HCT116 (cell line): ENCODE measurements around the gene PRKAG3. TPM values are rescaled to one million over a fixed set of nuclear protein-coding genes. Genes with fewer than 3 reads are reported as not detected.

ENCODE experiments used
- ATAC-seq: fragments of 200-7000 bp; cut with Tn5 transposase; 2 replicates; pipeline ENCODE4 v1.9.1; 2020; ENCODE audit warnings: mild to moderate bottlenecking, moderate library complexity
- BruUV-seq: library from RNA; stranded (reverse); fragments of 400-500 nt; replicated peaks from 2 replicates; lab custom pipeline; 2021; lab: Mats Ljungman, UMichigan
- CTCF ChIA-PET: fragments of 300-600 bp; sonication (Branson Sonifier 250); formaldehyde crosslinking; loops from one replicate; lab custom pipeline; 2021; ENCODE audit warnings: antibody characterized with exemption; lab: Charles Lee
- POLR2A ChIA-PET: fragments of 300-600, 350-600 bp; sonication (Branson Sonifier 250); formaldehyde crosslinking; loops from one replicate; lab custom pipeline; 2021; ENCODE audit warnings: antibody characterized with exemption; lab: Charles Lee
- RAD21 ChIA-PET, 2 experiments: fragments of 300-600 bp; sonication (Branson Sonifier 250); formaldehyde crosslinking; loops; one replicate each; lab custom pipeline; 2023; ENCODE audit warnings: low total read pairs in 2 of 2; ENCODE audit not compliant: uncharacterized antibody in 2 of 2, unreplicated experiment in 2 of 2, low non-redundant PET in 1 of 2; lab: Charles Lee
- DNase-seq: peaks from one replicate; pipeline ENCODE4 v3.0.0-alpha.2; 2010; ENCODE audit warnings: low read depth, low spot score
- H2AFZ ChIP-seq: fragments of 200-600 bp; shearing (Covaris generic), sonication (generic); 2 replicates; pipeline ENCODE4 v1.6.1; 2017; ENCODE audit warnings: low read depth, mixed run types, mixed read lengths, antibody characterized with exemption, low read length; ENCODE audit not compliant: poor library complexity, severe bottlenecking
- H3K27ac ChIP-seq: 2 replicates; pipeline ENCODE4 v1.5.1; 2012; ENCODE audit warnings: low read depth, low read length
- H3K27me3 ChIP-seq: fragments of 200-600 bp; sonication (generic); 2 replicates; pipeline ENCODE4 v1.6.1; 2016; ENCODE audit warnings: mixed run types, low read length, mixed read lengths; ENCODE audit not compliant: insufficient read depth
- H3K36me3 ChIP-seq, 2 experiments: fragments of 200-500 bp in 1 of 2; fragments of 200-600 bp in 1 of 2; sonication (Bioruptor generic) in 1 of 2; sonication (generic) in 1 of 2; 2 replicates each; pipeline versions ENCODE4 v1.5.1 to v1.6.1; 2014 to 2016; ENCODE audit warnings: low read length in 2 of 2, inconsistent platforms in 1 of 2, mixed read lengths in 1 of 2, mixed run types in 1 of 2; ENCODE audit not compliant: insufficient read depth in 2 of 2, control insufficient read depth in 1 of 2
- H3K4me1 ChIP-seq, 2 experiments: fragments of 200-600 bp in 1 of 2; sonication (generic) in 1 of 2; 2 replicates each; pipeline versions ENCODE4 v1.5.1 to v1.6.1; 2012 to 2017; ENCODE audit warnings: low read length in 2 of 2, inconsistent platforms in 1 of 2, mild to moderate bottlenecking in 1 of 2, mixed read lengths in 1 of 2, mixed run types in 1 of 2, moderate library complexity in 1 of 2; ENCODE audit not compliant: insufficient read depth in 2 of 2, control insufficient read depth in 1 of 2
- H3K4me2 ChIP-seq: fragments of 200-600 bp; sonication (generic); 2 replicates; pipeline ENCODE4 v1.6.1; 2017; ENCODE audit warnings: mixed run types, low read length, mixed read lengths
- H3K4me3 ChIP-seq, 2 experiments: fragments of 200-600 bp in 1 of 2; sonication (generic) in 1 of 2; replicated peaks in 1 of 2; 2 replicates each; pipeline ENCODE4 v1.5.1; 2011 to 2016; ENCODE audit warnings: low read length in 2 of 2, control low read depth in 1 of 2, low read depth in 1 of 2, mild to moderate bottlenecking in 1 of 2, mixed read lengths in 1 of 2, mixed run types in 1 of 2
- H3K79me2 ChIP-seq: fragments of 200-600 bp; sonication (generic); 2 replicates; pipeline ENCODE4 v1.6.1; 2017; ENCODE audit warnings: mild to moderate bottlenecking, mixed run types, low read length, moderate library complexity, mixed read lengths; ENCODE audit not compliant: insufficient read depth
- H3K9ac ChIP-seq: fragments of 200-600 bp; sonication (generic); 2 replicates; pipeline ENCODE4 v1.6.1; 2016; ENCODE audit warnings: low read length, mixed read lengths
- H3K9me2 ChIP-seq: fragments of 200-600 bp; sonication (generic), shearing (Covaris generic); 2 replicates; pipeline ENCODE4 v1.6.1; 2017; ENCODE audit warnings: mixed run types, mild to moderate bottlenecking, moderate library complexity; ENCODE audit not compliant: insufficient read depth
- H3K9me3 ChIP-seq, 2 experiments: fragments of 200-500 bp in 1 of 2; fragments of 200-600 bp in 1 of 2; sonication (Bioruptor generic) in 1 of 2; sonication (generic) in 1 of 2; 2 replicates each; pipeline ENCODE4 v1.6.1; 2014 to 2017; ENCODE audit warnings: low read length in 2 of 2, mixed read lengths in 2 of 2, inconsistent platforms in 1 of 2, low read depth in 1 of 2, mild to moderate bottlenecking in 1 of 2, mixed run types in 1 of 2, moderate library complexity in 1 of 2; ENCODE audit not compliant: control insufficient read depth in 1 of 2, insufficient read depth in 1 of 2
- H4K20me1 ChIP-seq: fragments of 200-600 bp; sonication (generic), shearing (Covaris generic); 2 replicates; pipeline ENCODE4 v1.6.1; 2017; ENCODE audit warnings: mixed run types, mild to moderate bottlenecking, moderate library complexity; ENCODE audit not compliant: insufficient read depth
- CEBPB ChIP-seq: IDR thresholded peaks from 2 replicates; pipeline ENCODE4 v1.6.1; 2012; ENCODE audit warnings: low read depth
- CTCF ChIP-seq, 3 experiments: fragments of 200-600 bp in 1 of 3; sonication (generic) in 1 of 3; IDR thresholded peaks in 2 of 3; conservative IDR thresholded peaks in 1 of 3; 2 replicates each; pipeline ENCODE4 v1.5.1; 2012 to 2017; ENCODE audit warnings: low read depth in 2 of 3, low read length in 2 of 3, antibody characterized with exemption in 1 of 3, borderline replicate concordance in 1 of 3, control low read depth in 1 of 3, mild to moderate bottlenecking in 1 of 3, mixed read lengths in 1 of 3, mixed run types in 1 of 3, moderate library complexity in 1 of 3; ENCODE audit not compliant: insufficient read depth in 1 of 3
- EGR1 ChIP-seq: IDR thresholded peaks from 2 replicates; pipeline ENCODE4 v1.6.1; 2012; ENCODE audit warnings: low read depth
- ELF1 ChIP-seq: IDR thresholded peaks from 2 replicates; pipeline ENCODE4 v1.6.1; 2012; ENCODE audit warnings: low read depth, borderline replicate concordance
- EZH2phosphoT487 ChIP-seq: fragments of 200-600 bp; IDR thresholded peaks from 2 replicates; pipeline ENCODE4 v1.6.1; 2018; ENCODE audit warnings: antibody characterized with exemption, borderline replicate concordance
- JUND ChIP-seq: IDR thresholded peaks from 2 replicates; pipeline ENCODE4 v1.6.1; 2012
- MAX ChIP-seq: IDR thresholded peaks from 2 replicates; pipeline ENCODE4 v1.6.1; 2012
- POLR2A ChIP-seq: IDR thresholded peaks from 2 replicates; pipeline ENCODE4 v1.7.0; 2011; ENCODE audit warnings: borderline replicate concordance; ENCODE audit not compliant: insufficient read depth, insufficient read length; ENCODE audit errors: extremely low read depth
- REST ChIP-seq: IDR thresholded peaks from 2 replicates; pipeline ENCODE4 v1.6.1; 2012; ENCODE audit warnings: low read depth
- SRF ChIP-seq: IDR thresholded peaks from 2 replicates; pipeline ENCODE4 v1.6.1; 2012; ENCODE audit warnings: low read depth
- TCF7L2 ChIP-seq: IDR thresholded peaks from 2 replicates; pipeline ENCODE4 v1.7.0; 2011; ENCODE audit warnings: borderline replicate concordance, inconsistent platforms; ENCODE audit not compliant: insufficient read depth, insufficient read length; ENCODE audit errors: extremely low read depth
- ZNF274 ChIP-seq: fragments of 200-500 bp; sonication (Bioruptor generic); IDR thresholded peaks from 2 replicates; pipeline ENCODE4 v1.6.1; 2014; ENCODE audit warnings: mild to moderate bottlenecking, low read depth, low read length, inconsistent platforms
- intact Hi-C: fragments of 100-400 bp; cut with micrococcal nuclease; formaldehyde crosslinking; loops from 2 replicates; pipeline ENCODE4 v1.10.0; 2022
- total RNA-seq: library from RNA; stranded (reverse); gene quantifications from one replicate; pipeline ENCODE4 v1.2.1, GENCODE V29; 2021; ENCODE audit not compliant: unreplicated experiment

Gene PRKAG3
- total RNA-seq, 1 experiment from 2014 or later, result not detected

GRCh38 chr2:218865999-218866398, 34.4 kb upstream of the PRKAG3 start:
- no peaks in the 10 kb centered on the region for H3K9me2 ChIP-seq
- BruUV-seq, result no TSS peak
- H3K4me2 ChIP-seq, result no peak overlapping the region
- intact Hi-C loops, result no loop called here
- no peaks in the 10 kb centered on the region for H4K20me1 ChIP-seq
- H3K4me3 ChIP-seq, result no peak overlapping the region
- H3K27ac ChIP-seq, result no peak overlapping the region
- CTCF ChIA-PET, result no interaction called here
- H3K79me2 ChIP-seq, result no peaks in the 10 kb centered on the region
- RAD21 ChIA-PET, result no interaction called here
- H3K4me1 ChIP-seq, result peaks cover 5 to 10% of the 10 kb centered on the region in 2 experiments; a peak in 3 of 4 replicates
- ATAC-seq, result no peak
- no peaks in the 10 kb centered on the region for H3K9me3 ChIP-seq
- DNase-seq, result no peak
- TF ChIP-seq EGR1, result no peak
- 0 out of 6 replicates have a peak, but pooled peaks of 2 of the 3 experiments have one; percentile 12 for TF ChIP-seq CTCF (IDR thresholded peaks at IDR 0.05 in 2 of 3, conservative IDR thresholded peaks at IDR 0.05 in 1 of 3; ENCODE audit: borderline replicate concordance in 1 of 3, insufficient read depth in 1 of 3, low read depth in 2 of 3, low read length in 2 of 3)
- POLR2A ChIA-PET, result no interaction called here
- H3K27me3 ChIP-seq, result no peaks in the 10 kb centered on the region
- no peak overlapping the region for H2AFZ ChIP-seq
- H3K9ac ChIP-seq, result no peak overlapping the region
- no peaks in the 10 kb centered on the region for H3K36me3 ChIP-seq

- RAD21 ChIA-PET, result no interaction called here
- H3K4me1 ChIP-seq, result peaks cover 7 to 16% of the 10 kb centered on the region in 2 experiments
- H3K4me3 ChIP-seq, result no peak overlapping the region
- H3K27ac ChIP-seq, result no peak overlapping the region
- intact Hi-C loops, result no loop called here
- no peaks in the 10 kb centered on the region for H3K79me2 ChIP-seq
- no peak overlapping the region for H3K4me2 ChIP-seq
- no peaks in the 10 kb centered on the region for H3K36me3 ChIP-seq
- CTCF ChIA-PET, result interaction anchor here (1.0 kb wide), 1 partner anchor 11 kb away, joined by 3 read pairs; no protein-coding TSS in a partner anchor
- no peaks in the 10 kb centered on the region for H4K20me1 ChIP-seq
- H2AFZ ChIP-seq, result no peak overlapping the region
- ATAC-seq (no peak), DNase-seq (no peak)
- POLR2A ChIA-PET, result no interaction called here
- H3K9ac ChIP-seq, result no peak overlapping the region
- H3K9me2 ChIP-seq, result no peaks in the 10 kb centered on the region
- no TSS peak for BruUV-seq
- no peaks in the 10 kb centered on the region for H3K9me3 ChIP-seq
- H3K27me3 ChIP-seq, result no peaks in the 10 kb centered on the region
- TF ChIP-seq SRF (no peak), POLR2A (no peak), ZNF274 (no peak), TCF7L2 (no peak), EZH2phosphoT487 (no peak), ELF1 (no peak), MAX (no peak), REST (no peak), JUND (no peak), CTCF (IDR thresholded peaks at IDR 0.05 in 2 of 3, conservative IDR thresholded peaks at IDR 0.05 in 1 of 3; ENCODE audit: borderline replicate concordance in 1 of 3, insufficient read depth in 1 of 3, low read depth in 2 of 3, low read length in 2 of 3) (no peak), CEBPB (no peak)
Measured at GRCh38 chr2:218865396-218865795, 33.8 kb upstream of the PRKAG3 start.
